GM12874 (cell line): ENCODE results near the gene CLN3.

ENCODE experiments used
- TF ChIP-seq, protein P1 (sequence below): IDR thresholded peaks from 2 replicates; pipeline ENCODE4 v1.5.1; 2011; ENCODE audit warnings: low read depth, mild to moderate bottlenecking, control low read depth, low read length, moderate library complexity; ENCODE audit not compliant: insufficient read depth

Gene CLN3

DNA sequence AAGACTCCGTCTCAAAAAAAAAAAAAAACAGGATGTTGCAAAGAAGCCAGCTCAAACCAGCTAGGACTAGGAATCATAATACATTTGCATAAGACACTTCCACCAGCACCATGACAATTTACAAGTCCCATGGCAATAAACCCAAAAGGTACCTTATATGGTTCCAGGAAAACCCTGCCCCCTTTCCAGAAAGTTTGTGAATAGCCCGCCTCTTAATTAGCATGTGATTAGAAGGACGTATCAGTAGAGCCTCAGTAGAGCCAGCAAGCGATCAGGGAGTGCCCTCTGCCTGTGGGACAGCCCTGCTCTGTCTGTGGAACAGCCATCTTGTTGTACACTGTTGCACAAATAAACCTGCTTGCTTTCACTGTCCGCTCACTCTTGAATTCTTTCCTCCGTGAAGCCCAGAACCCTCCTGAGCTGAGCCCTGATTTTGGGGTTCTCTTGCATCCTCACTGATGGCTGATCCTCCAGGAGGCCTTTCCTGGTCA lies 32.9 kb upstream of the CLN3 start:
- TF ChIP-seq, protein P1, sequence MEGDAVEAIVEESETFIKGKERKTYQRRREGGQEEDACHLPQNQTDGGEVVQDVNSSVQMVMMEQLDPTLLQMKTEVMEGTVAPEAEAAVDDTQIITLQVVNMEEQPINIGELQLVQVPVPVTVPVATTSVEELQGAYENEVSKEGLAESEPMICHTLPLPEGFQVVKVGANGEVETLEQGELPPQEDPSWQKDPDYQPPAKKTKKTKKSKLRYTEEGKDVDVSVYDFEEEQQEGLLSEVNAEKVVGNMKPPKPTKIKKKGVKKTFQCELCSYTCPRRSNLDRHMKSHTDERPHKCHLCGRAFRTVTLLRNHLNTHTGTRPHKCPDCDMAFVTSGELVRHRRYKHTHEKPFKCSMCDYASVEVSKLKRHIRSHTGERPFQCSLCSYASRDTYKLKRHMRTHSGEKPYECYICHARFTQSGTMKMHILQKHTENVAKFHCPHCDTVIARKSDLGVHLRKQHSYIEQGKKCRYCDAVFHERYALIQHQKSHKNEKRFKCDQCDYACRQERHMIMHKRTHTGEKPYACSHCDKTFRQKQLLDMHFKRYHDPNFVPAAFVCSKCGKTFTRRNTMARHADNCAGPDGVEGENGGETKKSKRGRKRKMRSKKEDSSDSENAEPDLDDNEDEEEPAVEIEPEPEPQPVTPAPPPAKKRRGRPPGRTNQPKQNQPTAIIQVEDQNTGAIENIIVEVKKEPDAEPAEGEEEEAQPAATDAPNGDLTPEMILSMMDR: no peak

DNA sequence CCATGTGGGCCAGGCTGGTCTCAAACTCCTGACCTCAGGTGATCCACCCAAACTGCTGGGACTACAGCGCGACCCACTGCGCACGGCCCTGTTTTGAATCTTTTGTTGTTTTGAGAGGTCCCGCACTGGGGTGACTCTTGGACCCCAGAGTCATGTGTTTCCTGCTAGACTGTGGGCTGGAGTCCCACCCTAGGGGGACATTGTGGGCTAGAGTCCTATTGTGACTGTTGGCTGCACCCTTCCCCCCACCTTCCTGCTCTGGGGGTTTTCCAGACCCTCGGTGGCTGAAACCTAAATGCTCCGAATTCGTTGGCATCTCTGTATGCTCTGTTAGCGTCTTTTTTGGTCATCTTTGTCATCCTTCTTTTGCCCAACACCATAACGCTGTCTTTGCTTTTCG lies 30.9 kb upstream of the CLN3 start:
- TF ChIP-seq, protein P1: no peak

DNA sequence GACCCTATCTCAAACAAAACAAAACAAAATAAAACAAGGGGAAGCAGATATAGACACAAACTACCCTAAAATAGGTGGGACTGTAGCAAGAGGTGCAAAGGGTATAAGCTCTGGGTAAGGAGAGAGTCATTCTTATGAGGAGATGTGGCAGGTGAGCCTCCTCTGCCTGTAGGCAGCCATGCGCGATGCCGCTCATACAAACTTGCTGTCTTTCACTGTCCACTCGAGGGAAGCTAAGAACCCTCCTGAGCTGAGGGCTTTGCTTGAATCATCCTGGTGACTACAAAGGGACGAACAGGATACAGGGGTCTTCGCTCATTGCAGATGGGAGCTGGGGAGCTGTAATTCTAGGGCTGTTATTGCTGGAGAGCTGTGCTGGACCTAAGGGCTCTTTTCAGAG lies 29.6 kb upstream of the CLN3 start:
- TF ChIP-seq, protein P1: no peak

DNA sequence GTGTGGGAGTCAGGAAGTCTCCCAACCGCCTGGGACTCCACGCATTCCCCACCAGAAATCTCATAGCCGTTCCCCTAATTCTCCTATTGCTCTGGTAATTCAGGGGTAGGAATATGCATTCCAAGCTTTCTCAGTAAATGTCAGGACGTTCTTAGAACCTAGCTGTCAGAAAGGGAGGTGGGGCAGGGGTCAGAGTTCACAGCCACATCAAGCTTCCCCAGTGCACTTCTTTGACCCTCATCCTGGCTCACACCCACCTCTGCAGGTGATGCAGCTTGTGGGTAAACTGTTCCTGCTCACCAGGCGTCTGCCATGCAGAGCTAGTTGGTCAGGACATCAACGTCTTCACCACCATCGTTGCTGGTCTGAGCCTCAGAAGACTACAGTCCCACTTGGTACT lies 28.8 kb upstream of the CLN3 start:
- TF ChIP-seq, protein P1: no peak

DNA sequence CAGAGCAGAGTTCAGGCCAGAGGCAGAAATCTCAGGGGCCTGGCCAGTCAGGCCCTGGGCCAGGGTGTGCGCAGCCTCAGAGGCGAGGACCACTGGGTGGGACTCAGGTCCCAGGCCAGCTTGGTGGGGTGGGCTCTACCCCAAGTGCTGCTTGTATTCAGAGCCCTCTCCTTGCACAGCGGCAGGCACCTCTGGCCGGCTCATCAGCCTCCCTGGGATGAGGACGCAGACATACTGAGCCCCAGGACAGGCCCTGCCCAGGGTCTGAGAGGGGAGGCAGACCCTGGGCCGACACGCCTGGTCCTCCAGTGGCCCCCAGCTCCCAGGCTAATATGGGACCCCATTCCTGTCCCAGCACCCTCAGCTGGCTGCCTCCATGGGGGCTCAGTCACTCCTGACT lies 22.4 kb upstream of the CLN3 start:
- TF ChIP-seq, protein P1: no peak

DNA sequence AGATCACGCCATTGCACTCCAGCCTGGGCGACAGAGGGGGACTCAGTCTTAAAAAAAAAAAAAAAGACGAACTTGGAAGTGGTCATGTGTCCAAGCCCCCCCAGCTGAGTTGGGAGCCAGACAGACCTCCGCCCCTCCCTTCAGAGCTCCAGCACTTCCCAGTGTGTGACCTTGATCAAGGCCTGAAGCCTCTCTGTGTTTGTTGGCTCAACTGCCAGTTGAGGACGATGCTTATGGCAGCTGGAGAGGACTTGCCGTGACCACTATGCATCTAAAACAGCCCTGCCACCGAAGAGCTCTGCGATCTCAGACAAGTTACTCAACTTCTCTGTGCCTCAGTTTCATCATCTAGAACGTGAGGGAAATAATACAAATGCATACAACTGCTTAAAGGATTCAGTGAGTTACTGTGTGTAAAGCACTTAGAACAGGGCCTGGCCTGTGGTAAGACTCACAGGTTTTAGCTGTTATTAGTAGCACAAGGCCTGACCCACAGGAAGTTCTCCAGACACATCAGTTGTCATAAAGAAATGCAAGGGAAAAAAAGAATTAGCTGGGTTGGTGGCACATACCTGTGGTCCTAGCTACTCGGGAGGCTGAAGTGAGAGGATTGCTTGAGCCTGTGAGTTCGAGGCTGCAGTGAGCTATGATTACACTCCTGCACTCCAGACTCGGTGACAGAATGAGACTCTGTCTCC lies 21.8 kb upstream of the CLN3 start:
- TF ChIP-seq, protein P1: no peak

DNA sequence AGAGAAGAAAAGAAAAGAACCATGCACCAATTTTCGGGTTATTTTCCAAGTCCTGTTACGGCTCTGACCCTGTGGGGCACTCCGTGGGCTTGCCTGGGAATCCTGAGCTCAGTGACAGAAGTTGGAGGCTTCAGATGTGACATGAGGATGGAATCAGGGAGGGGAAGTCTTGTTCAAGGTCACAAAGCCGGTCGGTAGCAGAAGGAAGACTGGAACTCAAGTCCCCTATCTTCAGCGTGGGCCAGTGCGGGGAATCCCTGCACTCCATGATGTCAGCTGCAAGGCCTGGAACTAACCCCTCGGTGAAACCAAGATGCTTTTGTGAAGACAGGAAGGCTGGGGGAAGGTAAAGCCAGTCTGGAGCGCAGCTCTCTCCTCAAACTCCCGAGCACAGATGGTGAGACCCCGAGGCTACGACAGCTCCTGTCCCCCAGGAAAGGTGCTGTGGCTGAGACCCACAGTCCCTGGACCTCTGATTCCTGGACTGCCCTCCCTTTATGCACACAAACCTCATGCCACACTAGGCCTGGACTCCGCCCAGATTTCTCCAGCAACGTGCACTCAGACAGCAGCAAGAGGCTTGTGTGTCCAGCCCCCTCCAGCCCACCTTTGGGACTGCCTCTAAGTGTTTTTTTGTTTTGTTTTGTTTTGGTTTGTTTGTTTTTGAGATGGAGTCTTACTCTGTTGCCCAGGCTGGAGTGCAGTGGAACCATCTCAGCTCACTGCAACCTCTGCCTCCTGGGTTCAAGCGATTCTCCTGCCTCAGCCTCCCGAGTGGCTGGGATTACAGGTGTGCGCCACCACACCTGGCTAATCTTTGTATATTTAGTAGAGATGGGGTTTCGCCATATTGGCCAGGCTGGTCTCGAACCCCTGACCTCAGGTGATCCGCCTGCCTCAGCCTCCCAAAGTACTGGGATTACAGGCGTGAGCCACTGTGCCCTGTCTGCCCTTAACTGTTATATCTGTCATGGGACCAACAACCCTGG lies 20.2 kb upstream of the CLN3 start:
- TF ChIP-seq, protein P1: no peak
